HG03095 (cell line): Measurements from ENCODE around the gene CNOT6.

Experiments
- ATAC-seq: cut with Tn5 transposase; IDR thresholded peaks from one replicate; pipeline ENCODE4 v1.9.1; 2021; ENCODE audit warnings: moderate library complexity; ENCODE audit not compliant: unreplicated experiment

The CNOT6 gene

DNA sequence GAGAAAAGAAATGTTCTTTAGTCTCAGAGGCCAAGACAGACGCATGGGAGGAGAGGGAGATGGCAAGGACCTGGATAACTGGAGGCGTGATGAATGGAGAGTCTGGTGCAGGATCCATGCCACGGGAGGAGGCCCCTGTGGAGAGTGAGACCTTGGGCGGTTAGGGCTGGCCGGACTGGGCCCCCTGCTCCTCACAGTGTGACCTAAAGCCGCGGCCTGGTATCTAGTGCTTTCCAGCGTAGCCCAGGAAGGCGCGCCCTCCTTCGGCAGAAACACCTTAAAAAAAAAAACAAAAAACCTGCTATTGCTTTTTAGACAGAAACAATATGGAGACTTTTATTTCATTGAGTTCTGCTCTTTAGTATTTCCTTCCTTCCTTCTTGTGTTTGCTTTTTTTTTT lies 64.1 kb downstream of the CNOT6 start:
- ATAC-seq = no peak

DNA sequence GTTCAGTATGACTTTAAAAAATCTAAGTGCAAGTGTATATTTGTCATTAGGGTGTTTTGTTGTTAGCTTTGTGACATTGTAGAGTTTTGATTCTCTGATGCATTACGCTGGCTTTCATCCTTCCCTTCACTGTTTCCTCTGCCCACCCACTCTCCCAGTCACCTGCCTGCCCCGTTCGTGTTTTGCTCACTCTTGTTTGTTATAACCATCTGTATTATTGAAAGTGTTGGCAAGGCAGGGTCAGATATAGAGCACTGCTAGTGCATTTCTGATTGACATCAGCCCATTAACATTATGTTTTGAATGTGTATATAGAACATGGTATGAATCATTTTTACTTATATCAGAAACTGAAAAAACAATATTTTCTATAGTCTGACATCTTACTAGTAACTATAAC lies 69.8 kb downstream of the CNOT6 start:
- no peak for ATAC-seq

DNA sequence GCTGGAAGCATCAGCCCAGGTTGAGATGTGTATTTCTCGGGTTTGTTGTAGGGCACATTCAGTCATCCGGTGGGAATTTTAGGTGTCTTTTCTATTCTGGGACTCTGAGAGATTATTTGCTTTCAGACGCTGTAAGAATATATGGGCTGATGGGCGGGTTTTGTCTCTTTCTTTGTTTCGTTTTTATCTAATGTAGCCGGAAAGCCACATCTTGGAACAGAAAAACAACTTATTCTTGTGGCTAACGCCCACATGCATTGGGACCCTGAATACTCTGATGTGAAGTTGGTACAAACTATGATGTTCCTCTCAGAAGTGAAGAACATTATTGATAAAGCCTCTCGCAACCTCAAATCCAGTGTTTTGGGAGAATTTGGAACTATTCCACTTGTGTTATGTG lies 74.7 kb downstream of the CNOT6 start:
- no peak for ATAC-seq

DNA sequence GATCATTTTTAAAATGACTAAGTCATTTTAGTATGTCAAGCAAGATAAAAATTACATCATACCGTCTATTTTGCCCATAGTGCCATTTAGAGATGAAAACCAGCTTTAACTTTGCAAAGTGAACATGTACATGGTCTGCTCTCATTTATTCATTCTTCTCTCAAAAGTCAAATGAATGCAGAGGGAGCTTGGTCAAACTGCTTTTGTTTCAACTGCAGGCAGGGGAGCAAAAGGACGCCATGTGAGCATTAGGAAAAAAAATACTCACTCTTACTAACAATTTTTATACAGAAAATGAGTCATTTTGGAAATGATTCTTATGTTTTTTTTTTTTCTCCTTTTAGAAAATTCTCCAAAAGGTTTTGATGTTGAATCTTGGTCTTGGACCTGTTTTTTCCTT lies 81.4 kb downstream of the CNOT6 start:
- no peak for ATAC-seq

DNA sequence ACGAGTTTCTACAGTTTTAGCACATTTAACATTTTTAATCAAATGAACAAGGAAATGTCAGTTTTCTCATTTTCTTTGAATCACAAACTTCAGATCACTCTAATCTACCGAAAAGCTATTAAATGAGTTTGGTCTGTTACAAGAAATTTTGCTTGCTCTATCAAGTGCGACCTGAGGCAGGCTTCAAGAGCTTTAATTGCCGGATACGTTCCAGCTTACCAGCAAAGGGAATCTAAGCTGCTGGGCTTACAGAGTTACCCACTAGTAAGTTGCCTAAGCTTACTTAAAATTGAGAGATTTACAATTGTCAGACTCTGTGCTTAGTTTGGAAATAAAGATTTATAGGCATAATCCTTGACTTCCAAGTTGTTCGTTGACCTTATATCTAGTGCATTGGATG lies 86.5 kb downstream of the CNOT6 start:
- no peak for ATAC-seq

DNA sequence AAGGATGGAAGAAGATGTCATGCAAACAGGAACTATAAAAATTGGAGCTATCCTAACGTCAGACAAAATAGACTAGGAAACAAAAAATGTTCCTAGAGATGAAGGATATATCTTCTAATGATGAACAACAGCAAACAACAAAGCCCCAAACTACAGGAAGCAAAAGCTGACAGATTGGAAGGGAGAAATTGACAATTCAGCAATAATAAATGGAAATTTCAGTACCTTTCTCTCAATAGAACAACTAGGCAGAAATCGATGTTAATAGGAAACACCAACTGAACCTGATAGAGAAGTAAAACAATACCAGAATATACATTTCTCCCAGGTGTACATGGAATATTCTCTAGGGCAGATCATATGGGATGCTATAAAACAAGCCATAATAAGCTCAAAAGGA lies 89.6 kb downstream of the CNOT6 start:
- no peak for ATAC-seq

DNA sequence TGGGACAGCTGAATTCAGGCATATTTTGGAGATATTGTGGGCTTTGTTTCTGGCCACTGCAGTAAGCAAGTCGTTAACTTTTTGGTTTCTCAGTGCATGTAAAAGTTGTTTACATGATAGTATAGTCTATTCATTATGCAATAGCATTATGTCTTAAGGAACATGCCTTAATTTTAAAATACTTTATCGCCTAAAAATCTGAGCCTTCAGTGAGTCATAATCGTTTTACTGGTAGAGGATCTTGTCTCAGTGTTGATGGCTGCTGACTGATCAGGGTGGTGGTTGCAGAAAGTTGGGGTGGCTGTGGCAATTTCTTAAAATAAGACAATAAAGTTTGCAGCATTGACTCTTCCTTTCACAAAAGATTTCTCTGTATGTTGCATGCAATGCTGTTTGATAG lies 92.0 kb downstream of the CNOT6 start:
- no peak for ATAC-seq

DNA sequence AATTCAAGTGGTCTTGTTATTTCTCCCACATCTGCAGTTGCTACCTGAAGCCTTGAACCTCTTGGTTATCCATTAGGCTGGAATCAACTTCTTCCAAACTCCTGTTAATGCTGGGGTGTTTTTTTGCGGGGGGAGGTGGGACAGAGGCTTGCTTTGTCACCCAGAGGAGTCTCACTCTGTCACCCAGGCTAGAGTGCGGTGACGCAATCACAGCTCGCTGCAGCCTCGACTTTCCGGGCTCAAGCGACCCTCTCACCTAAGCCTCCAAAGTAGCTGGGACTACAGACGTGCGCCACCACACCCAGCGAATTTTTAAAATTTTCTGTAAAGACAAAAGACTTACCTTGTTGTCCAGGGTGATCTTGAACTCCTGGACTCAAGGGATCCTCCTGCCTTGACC lies 92.7 kb downstream of the CNOT6 start:
- ATAC-seq = no peak

DNA sequence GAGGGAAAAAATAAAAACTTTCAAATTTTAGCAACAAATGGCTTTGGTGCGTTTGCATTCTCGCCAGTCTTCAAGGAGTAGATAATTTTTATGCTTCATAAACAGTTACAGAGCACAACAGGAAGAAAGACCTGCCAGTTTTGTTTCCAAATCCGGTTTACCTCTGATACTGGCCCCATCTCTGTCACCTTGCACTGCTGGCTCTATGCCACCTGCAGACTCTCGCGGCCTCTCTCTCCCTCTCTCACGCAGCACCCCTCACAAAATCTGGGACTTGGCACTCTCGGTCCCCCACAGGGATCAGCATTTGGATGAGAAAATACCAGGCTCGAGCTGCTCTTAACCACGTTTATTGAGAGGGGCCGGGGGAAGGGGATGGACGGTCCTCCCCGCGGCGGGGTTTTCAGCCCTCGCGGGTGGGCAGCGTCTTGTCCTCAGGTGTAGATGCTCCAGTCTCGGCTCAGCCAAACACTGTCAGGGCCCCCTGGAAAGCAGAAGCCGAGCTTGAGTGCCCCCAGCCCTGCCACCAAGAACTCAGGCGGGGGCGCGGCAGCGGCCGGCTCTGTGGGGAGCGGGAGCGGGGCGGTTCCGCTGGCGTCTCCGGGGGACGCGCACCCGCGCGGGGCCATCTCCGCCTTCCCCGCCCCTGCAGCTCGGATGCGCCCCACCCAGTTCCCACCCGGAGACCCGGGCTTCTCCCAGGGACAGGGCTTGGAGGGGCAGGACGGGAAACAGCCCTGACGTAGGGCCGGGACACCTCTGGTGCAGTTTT lies 95.8 kb downstream of the CNOT6 start:
- no peak for ATAC-seq

DNA sequence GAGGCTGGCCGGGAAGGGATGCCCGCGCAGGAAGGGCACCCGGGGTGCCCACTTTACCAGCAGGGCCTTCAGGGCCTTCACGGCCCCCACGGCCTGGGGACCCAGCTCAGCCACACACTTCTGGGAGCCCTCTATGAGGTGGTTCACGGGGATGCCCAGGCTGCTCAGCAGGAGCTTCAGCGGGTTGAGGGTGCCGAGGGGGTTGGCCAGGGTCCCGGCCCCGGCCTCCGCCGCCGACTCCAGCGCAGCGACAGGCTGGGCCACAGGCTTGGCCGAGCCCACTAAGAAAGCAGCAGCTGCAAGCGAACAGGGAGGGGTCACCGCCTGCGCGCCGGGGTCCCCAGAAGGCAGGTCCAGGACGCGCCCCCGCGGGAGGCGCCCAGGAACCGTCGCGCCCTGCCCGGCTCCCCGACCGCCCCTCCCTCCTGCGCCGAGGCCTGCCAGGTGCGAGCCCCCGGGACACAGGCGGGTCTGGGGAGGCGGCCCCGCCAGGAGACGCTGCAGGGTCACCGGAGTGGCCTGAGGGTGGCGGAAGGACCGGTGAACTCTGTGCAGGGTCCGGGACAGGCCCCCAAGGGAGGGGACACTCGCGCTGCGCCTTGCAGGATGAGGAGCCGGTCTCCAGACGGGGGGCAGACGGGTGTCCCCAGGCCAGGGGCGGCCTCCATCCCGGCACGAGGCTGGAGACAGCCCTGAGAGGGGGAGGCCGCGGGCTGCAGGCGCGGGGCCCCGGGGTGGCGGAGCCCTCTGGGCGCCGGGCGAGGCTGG lies 96.5 kb downstream of the CNOT6 start:
- ATAC-seq = no peak

DNA sequence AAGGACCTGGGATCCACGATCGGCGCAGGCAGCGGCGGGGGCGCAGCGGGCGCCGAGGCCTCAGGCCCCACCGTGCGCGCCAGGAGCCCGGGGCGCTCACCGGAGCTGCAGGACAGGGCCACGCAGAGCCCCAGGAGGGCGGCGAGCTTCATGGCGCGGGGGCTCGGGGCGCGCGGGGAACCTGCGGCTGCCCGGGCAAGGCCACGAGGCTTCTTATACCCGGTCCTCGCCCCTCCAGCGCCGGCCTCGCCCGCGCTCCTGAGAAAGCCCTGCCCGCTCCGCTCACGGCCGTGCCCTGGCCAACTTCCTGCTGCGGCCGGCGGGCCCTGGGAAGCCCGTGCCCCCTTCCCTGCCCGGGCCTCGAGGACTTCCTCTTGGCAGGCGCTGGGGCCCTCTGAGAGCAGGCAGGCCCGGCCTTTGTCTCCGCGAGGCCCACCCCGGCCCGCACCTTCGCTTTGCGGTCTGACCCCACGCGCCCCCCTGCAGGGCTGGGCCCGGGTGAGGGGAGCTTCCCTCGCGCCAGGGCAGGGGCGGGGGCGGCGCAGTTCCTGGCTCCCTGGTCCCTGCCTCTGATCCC lies 97.2 kb downstream of the CNOT6 start, which contains the start of gene SCGB3A1:
TSS of gene SCGB3A1 (minus strand) at position 189 of the 577 bp plus-strand sequence. CDS start at position 152, 37 bp downstream.
- no peak for ATAC-seq

DNA sequence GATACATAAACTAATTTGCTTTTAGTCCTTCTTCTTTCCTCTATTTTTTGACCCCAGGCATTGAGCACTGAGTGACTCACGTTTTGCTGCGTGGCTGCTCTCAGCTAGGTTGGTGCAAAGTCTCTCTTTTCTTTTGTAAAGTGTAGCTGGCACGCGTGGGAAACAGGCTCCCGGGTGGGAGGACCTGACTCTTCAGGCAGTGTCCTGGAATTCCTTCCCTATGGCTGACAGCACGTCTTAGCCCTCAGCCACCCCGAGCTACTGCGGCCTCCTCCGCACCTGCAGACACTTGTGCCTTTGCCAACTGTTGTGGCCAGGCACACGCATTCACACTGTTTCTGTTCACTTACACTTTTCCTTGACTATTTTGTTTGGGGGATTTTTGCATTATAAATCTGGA lies 98.0 kb downstream of the CNOT6 start:
- no peak for ATAC-seq

DNA sequence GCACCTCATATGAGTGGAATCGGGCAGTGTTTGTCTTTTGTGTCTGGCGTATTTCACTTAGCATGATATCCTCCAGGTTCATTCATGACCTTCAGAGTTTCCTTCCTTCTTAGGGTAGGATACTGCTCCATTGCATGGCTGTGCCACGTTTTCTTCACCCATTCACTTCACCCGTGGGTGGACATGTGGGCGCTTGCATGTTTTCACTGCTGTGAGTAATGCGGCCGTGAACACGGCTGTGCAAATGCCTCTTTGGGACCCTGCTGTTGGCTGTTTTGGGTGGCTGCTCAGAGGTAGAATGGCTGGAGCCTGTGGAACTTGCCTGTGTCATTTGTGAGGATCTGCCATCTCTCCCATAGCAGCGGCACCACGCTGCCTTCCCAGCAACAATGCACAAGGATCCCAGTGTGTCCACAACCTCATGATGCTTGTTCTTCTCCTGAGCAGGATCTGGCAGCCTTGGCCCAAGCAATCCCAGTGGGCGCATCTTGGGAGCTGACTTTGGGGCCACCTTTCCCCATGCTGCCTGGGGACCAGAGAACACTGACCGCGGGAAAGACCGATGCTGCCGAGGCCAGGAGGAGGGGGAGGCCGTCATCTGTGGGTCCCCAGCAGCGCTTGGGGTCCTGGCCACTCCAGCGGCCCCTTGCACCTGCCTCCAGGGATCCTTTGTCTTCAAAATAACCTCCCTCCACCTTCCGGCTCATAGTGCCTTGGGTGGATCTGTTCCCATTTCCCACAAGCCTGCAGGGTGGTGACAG lies 99.4 kb downstream of the CNOT6 start:
- no peak for ATAC-seq

DNA sequence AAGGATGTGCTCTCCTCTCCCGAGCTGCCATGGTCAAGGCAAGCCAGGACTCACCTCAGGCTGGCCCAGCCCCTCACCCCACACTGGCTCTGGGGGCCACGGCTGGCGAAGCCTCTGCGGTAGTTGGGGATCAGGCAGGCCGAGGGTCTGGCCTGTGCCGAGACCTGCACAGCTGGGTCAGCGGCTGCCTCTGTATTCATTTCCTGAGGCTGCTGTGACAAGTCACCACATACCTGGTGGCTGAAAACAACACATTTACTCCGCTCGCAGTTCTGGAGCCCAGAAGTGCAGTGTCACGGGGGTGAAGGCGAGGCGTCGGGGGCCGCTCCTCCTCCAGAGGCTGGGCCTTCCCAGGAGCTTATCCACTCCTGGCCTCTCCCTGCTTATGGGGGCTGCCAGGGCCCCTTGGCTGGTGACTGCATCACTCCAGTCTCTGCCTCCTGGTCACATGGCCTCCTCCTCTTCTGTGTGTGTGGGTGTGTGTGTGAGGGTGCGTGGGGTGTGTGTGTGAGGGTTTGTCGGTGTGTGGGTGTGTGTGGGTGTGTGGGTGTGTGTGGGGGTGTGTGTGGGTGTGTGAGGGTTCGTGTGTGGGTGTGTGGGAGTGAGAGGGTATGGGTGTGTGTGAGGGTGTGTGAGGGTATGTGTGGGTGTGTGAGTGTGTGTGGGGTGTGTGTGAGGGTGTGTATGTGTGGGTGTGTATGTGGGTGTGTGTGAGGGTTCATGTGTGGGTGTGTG lies 100.3 kb downstream of the CNOT6 start:
- no peak for ATAC-seq

DNA sequence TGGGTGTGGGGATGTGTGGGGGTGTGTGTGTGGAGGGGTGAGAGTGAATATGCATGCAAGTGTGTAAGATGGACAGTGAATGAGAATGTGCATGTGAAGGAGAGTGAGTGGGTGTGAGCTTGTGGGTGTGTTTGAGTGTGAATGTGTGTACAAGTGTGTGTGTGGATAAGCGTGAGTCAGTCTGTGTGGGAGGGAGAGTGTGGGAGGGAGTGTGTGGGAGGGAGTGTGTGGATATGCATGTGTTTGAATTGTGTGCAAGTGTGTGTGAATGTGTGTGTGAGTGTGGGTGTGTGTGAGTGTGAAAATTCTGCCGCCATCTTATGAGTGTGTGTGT lies 100.8 kb downstream of the CNOT6 start:
- ATAC-seq = no peak

DNA sequence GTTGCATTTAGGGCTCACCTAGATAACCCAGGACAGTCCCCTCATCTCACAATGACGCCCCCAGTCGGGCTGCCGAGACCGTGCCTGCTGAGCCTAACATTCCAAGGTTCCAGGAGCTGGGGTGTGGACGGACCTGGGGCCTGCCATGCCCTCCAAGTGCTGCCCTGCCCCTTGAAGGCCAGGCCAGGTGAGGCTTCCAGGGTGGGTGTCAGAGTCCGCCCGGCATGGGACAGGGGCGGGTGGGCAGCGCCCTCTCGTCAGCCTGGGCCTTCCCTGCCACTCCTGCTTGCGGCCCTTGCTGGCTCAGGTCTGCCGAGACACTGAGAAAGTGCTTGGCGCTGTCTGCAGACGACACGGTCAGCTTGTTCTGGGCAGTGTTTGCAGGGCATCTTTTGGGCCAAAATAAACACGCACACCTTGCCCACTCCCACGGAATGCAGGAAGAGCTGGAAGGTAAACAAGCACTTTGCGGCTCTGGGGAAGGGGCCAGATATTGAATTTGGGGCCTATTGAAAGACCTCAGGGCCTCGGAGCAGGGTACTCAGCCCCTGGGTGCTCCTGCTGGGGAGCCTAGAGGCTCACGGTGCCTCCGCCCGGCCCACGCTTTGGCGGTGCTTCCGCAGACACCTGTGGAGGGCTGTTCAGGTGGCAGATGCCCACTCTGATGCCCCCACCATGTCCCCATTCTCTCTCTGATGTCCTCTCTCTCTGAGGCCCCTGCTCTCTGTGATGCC lies 101.4 kb downstream of the CNOT6 start:
- no peak for ATAC-seq

DNA sequence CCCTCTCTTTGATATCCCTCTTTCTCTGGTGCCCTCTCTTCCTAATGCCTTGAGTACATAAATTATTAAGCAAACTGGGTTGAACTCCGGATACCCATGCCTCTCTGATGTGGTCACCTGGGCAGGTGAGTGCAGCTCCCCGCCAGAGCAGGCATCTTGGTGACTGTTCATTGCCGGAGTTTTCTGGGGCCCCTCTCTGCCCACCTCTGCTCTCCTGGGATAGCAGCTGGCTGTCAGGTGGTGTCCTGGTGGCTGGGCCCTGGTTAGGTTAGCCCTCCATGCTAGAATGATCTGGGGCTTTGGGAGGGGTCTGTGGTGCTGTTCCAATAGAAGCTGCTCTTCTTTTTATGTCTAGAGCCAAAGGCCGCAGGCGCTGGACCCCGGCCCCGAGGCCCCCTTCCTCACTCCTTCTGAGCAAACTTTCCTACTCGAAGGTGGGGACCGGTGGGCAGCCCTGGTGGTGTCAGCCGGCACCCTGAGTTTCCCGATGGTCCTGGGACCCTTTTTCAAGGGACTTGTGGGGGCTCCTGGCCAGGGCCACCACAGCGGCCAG lies 102.0 kb downstream of the CNOT6 start:
- ATAC-seq = no peak

DNA sequence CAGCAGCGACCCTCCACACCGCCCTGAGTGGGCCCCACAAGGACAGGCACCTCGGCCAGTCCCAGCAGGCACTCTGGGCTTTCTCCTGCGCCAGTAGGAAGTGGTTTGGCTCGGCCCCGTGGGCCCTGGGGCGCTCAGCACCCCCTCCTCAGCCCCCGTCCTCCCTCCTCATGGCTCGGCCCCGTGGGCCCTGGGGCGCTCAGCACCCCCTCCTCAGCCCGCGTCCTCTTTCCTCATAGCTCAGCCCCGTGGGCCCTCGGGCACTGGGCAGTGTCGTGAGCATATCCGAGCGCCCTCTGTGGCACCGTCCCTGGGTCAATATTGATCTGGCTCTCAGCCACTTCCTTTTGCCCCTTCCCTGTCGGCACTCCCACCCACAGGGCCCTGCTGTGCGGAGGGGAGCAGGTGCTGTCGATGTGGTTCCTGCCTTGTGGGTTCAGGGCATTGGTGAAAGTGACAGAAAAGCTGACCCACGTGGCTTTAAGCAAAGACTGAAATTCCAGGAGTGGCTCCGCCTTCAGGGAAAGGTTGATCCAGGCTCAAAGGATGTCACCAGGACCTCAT lies 102.6 kb downstream of the CNOT6 start:
- no peak for ATAC-seq

DNA sequence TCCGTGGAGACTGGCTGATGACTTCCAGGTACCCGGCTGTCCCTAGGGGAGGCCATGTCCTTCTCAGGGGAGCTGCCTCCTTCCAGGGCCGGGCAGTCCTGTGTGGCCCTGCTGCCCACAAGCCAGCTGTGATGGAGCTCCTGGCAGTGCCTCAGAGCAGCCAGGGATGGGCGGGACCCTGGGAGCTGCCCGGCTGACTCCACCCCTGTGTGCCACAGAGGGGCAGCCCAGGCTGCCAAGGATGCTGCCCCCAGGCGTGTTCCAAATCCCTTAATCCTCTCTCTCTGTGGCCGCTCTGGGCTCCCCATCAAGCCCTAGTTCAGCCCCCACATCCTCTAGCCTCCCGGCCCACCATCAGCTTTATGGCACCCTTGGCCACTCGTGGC lies 104.1 kb downstream of the CNOT6 start:
- ATAC-seq = no peak
